Activated effector memory CD4-positive, alpha-beta T cell treated with Interleukin-2 at 50 U/mL for 16 hours (primary cell): Measurements from ENCODE around the gene ZNF346.
"Not testable (repeated sequence)": the region's sequence is repeated elsewhere in the genome, so short reads cannot be mapped to it uniquely, and the experiment has no call there.

ENCODE experiments used
- DNase-seq: peaks from one replicate; pipeline ENCODE4 v3.0.0-alpha.2; 2020

ZNF346 gene, protein sequence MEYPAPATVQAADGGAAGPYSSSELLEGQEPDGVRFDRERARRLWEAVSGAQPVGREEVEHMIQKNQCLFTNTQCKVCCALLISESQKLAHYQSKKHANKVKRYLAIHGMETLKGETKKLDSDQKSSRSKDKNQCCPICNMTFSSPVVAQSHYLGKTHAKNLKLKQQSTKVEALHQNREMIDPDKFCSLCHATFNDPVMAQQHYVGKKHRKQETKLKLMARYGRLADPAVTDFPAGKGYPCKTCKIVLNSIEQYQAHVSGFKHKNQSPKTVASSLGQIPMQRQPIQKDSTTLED

GRCh38 chr5:177022386-177023302, at the start of gene ZNF346:
Gene ZNF346 (plus strand): TSS chr5:177022696. CDS start chr5:177022739, 43 bp downstream.
- DNase-seq = peak; percentile 81

GRCh38 chr5:176979669-176980068, 42.8 kb upstream of the ZNF346 start:
- DNase-seq = no peak

DNA sequence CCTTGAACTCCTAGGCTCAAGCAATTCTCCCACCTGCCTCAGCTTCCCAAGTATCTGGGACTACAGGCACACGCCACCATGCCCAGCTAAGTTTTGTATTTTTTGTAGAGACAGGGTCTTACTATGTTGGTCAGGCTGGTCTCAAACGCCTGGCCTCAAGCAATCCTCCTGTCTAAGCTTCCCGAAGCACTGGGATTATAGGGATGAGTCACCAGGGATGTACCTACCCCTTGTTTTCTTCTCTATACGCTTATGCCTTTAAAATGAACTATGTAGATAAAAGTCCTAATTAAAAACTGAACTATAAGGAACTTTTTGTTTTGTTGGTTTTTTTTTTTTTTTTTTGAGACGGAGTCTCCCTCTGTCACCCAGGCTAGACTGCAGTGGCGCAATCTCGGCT, 41.7 kb upstream of the ZNF346 start:
- no peak for DNase-seq

DNA sequence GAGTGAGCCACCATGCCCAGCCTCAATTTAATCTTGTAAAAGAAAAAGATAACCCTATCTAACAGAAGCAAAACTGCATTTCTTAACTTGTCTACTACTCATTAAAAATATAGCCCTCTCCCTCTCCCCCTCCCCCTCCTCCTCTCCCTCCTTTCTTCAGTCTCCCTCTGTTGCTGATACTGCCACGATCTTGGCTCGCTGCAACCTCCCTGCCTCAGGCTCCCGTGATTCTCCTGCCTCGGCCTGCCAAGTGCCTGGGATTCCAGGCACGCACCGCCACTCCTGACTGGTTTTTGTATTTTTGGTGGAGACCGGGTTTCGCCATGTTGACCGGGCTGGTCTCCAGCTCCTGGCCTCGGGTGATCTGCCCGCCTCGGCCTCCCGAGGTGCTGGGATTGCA, 39.4 kb upstream of the ZNF346 start:
- DNase-seq = not testable (repeated sequence)

DNA sequence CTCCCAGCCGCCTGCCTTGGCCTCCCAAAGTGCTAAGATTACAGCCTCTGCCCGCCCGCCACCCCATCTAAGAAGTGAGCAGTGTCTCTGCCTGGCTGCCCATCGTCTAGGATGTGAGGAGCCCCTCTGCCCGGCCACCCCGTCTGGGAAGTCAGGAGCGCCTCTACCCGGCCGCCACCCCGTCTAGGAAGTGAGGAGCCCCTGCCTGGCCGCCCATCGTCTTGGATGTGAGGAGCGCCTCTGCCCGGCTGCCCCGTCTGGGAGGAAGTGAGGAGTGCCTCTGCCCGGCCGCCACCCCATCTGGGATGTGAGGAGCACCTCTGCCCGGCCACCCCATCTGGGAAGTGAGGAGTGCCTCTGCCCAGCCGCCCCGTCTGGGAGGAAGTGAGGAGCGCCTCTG, 38.9 kb upstream of the ZNF346 start:
- not testable (repeated sequence) for DNase-seq

- not testable (repeated sequence) for DNase-seq
Observed at GRCh38 chr5:176984176-176984575, 38.3 kb upstream of the ZNF346 start.

GRCh38 chr5:176985516-176985915, 37.0 kb upstream of the ZNF346 start:
- peak; percentile 31 for DNase-seq

GRCh38 chr5:176986280-176986679, 36.2 kb upstream of the ZNF346 start:
- DNase-seq = no peak

GRCh38 chr5:176987583-176987982, 34.9 kb upstream of the ZNF346 start:
- DNase-seq = no peak

- DNase-seq = not testable (repeated sequence)
Observed at GRCh38 chr5:176993081-176993480, 29.4 kb upstream of the ZNF346 start.

DNA sequence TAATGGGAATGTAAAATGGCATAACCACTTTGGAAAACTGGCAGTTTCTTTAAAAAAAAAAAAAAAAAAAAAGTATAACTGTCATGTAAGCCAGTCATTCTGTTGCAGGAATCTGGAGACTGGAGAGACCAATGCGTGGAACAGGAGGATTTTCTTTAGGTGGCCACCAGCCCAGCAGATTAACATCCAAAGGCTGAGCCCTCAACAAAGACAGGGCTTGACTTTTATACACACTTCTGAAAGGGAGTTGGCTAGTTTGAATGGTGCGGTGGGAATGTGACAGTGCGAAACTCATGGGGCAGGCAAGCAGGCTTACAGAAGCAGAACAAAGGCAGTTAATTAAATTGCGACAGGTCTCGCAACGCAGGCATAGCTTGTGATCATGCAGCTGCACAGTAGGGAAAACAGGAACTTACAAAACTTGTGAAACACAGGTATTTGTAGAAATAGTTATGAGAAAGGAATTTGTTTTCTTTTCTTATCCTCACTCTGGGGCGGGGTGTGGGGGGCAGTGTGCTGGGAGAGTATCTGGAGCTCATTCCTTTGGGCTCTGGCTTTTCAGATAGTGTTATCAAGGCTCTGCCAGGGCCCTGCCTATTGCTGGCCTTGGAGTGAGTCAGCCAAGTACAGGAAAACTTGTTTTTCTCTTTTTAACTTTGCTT, 27.9 kb upstream of the ZNF346 start:
- no peak for DNase-seq

- no peak for DNase-seq
Observed at GRCh38 chr5:176995122-176995490, 27.4 kb upstream of the ZNF346 start.

DNA sequence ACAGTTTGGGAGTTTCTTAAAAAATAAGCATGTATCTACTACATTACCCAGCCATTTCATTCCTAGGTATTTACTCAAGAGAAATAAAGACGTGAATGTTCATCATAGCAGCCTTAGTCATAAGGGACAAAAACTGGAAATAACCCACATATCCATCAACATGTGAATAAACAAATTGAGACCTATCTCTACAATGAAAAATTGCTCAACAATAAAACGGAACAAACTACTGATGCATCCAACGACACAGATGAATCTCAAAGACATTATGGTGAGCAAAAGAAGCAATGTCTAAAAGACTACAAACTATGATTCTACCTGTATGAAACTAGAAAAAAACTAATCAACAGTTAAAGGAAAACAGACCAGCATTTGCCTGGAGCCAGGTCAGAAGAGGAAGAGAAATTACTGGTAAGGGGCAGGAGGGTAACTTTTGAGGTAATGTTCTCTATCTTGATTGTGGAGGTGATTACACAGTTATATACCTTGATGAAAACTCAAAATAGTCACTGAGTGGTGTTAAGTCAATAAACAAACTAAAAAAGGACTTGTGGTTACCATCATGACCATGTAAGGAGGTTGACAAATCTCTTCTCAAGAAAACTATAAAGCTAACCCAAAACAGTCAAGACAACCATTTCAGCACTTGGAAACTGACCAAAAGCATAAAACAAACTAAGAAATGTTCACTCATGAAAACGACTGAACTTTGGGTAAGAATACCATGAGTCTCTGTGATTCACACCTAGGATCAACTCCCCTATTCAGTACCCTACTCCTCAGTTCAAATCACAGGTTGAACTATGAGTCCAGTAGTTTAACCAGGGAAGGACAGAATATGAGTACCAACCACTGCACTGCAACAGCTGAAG, 26.4 kb upstream of the ZNF346 start:
- DNase-seq = no peak

DNA sequence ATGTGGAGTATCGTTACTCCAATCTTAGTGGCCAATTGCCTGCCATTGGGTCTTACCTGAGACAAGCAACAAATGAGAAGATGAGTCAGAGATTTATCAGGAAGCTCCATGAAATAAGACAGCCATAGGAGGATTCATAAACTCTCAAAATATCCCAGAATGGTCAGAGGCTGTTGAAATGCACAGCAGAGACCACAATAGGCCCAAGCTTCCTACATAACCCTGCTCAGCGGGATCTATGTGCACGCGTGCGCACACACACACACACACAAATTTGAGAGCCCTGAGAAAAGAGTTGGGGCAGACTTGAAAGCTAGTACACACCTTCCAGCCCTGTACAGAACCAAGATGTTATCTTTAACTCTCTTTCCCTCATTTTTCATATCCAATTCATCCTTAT, 25.7 kb upstream of the ZNF346 start:
- no peak for DNase-seq

GRCh38 chr5:176998828-176999227, 23.7 kb upstream of the ZNF346 start:
- DNase-seq = no peak

DNA sequence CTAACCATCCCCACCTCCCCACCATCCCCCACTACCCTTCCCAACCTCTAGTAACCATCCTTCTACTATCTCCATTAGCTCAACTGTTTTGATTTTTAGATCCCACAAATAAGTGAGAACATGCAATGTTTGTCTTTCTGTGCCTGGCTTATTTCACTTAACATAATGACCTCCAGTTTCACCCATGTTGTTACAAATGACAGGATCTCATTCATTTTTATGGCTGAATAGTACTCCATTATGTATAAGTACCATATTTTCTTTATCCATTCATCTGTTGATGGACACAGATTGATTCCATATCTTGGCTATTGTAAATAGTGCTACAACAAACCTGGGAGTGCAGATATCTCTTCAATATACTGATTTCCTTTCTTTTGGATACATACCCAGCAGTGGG, 23.0 kb upstream of the ZNF346 start:
- not testable (repeated sequence) for DNase-seq

DNA sequence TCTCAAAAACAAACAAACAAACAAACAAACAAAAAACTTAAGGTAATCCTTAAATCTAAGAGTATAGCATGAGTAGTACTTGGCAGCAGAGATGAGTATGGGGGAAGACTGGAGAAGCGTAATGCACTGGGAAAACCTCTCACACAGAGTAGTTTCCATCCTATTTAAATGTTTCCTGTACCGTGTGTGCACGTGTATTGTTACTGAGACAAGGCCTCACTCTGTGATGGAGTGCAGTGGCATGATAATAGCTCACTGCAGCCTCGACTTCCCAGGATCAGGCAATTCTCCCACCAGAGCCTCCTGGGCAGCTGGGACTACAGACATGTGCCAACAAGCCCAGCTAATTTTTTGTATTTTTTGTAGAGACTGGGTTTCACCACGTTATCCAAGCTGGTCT, 18.8 kb upstream of the ZNF346 start:
- no peak for DNase-seq

DNA sequence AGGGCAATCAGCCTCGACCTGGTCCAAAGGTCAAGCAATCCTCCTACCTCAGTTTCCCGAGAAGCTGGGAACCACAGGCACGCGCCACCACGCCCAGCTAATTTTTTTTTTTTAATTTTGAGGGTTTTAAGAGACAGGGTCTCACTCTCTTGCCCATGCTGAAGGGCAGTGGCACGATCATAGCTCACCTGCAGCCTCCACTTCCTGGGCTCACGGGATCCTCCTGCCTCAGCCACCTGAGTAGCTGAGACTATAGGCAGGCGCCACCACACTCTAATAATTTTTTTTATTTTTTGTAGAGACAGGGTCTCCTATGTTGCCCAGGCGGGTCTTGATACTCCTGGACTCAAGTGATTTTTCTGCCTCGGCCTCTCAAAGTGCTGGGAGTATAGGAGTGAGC, 17.5 kb upstream of the ZNF346 start:
- DNase-seq = no peak

DNA sequence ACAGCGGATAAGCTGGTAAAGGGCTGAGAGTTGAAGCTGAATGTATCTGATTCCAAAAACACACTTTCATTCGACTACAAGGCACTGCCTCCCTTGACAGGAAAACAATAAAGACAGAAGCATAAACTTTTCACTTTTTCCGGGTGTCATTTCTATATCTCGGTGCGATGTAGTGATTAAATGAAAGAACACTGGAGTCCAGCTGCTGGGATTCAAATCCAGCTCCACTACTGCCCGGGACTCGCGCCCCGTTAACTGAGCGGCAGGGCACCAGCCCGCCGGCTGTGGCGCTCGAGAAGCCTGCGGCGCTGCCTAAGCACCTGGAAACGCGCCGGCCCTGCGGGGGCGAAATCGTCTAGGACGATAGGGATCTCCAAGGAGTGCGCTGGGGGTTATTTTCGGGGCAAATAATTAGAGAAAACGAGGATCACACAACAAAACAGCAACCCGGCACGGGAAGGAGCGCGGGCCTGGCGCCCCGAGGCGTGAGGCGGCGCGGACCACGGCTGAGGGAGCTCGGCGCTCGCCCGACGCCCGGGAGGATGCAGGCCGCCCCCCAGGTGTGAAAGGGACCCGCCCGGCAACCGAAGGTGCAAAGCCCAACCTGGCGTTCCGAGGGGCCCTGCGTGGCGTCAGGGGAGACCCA, 16.8 kb upstream of the ZNF346 start:
- peak; percentile 47 for DNase-seq

DNA sequence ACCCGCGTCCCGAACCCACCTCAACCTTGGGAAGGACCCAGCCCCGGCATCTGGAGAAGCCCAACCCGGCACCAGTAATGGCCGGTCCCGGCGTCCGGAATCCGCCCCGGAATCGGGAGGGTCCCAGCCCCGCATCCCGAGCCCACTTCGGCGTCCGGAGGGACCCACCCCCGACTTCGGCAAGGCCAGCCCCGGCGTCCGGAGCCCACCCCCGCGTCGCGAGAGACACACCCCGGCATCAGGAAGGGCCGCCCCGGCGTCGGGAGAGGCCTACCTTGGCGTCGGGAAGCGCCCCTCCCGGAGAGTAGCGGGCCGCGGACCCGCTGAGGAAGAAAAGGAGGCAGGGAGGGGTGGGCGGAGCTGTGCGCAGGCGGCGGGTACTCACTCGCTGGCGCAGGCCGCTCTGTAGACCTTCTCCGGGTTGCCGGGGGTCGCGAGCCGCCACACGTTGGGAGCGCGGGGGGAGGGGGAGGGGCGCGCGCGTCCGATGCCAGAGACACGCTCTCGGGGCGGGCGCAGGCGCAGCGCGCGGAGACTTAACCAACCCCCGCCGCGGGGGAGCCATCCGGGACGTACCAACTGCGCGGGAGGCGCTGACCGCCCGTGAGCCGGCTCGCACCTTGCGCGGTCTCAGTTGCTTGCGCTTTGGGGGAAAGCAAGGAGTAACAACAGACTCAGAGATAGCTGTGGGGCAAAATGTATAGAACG, 16.1 kb upstream of the ZNF346 start, which contains the start of gene UIMC1:
TSS of gene UIMC1 (minus strand) at position 515 of the 708 bp plus-strand sequence. CDS start 24,164 bp downstream, outside the sequence.
- peak; percentile 88 for DNase-seq

GRCh38 chr5:177008716-177009115, 13.8 kb upstream of the ZNF346 start:
- DNase-seq = no peak
